Osteocyte (in vitro differentiated cells): Measurements from ENCODE around the gene MPP4. TPM values are rescaled to one million over a fixed set of nuclear protein-coding genes. Genes with fewer than 3 reads are reported as not detected.

ENCODE experiments used
- DNase-seq: peaks from one replicate; pipeline ENCODE4 v3.0.0; 2021; ENCODE audit warnings: mixed read lengths; ENCODE audit not compliant: unreplicated experiment; ENCODE audit errors: extremely low spot score
- H3K27ac Mint-ChIP-seq: one replicate; pipeline ENCODE4 v1.8.0; 2021; ENCODE audit warnings: mild to moderate bottlenecking, mixed read lengths; ENCODE audit not compliant: unreplicated experiment
- H3K27me3 Mint-ChIP-seq: one replicate; pipeline ENCODE4 v1.8.0; 2021; ENCODE audit warnings: mixed read lengths; ENCODE audit not compliant: unreplicated experiment
- H3K36me3 Mint-ChIP-seq: one replicate; pipeline ENCODE4 v1.8.0; 2021; ENCODE audit warnings: mixed read lengths; ENCODE audit not compliant: unreplicated experiment
- H3K4me1 Mint-ChIP-seq: one replicate; pipeline ENCODE4 v1.8.0; 2021; ENCODE audit warnings: mixed read lengths; ENCODE audit not compliant: unreplicated experiment
- H3K4me3 Mint-ChIP-seq: one replicate; pipeline ENCODE4 v1.8.0; 2021; ENCODE audit warnings: mild to moderate bottlenecking, moderate library complexity, mixed read lengths; ENCODE audit not compliant: unreplicated experiment
- H3K9me3 Mint-ChIP-seq: one replicate; pipeline ENCODE4 v1.8.0; 2021; ENCODE audit warnings: mixed read lengths; ENCODE audit not compliant: unreplicated experiment
- CTCF ChIP-seq: fragments of 200-600 bp; sonication (generic); IDR thresholded peaks from 2 replicates; pipeline ENCODE4 v1.5.0; 2021; ENCODE audit warnings: antibody characterized with exemption, mild to moderate bottlenecking, moderate library complexity
- total RNA-seq: library from RNA; stranded (reverse); gene quantifications from 2 replicates; pipeline ENCODE4 v1.2.1, GENCODE V29; 2021

The MPP4 gene
- total RNA-seq, 1 donor from 2014 or later: 0.83 TPM

- Mint-ChIP-seq H3K4me3 (no peak overlapping the region), H3K4me1 (no peaks in the 10 kb centered on the region)
Measured at GRCh38 chr2:201730651-201731285, 32.3 kb upstream of the MPP4 start.

GRCh38 chr2:201715459-201715858, 17.0 kb upstream of the MPP4 start:
- no peaks in the 10 kb centered on the region for H3K27me3 Mint-ChIP-seq
- H3K36me3 Mint-ChIP-seq: peaks cover 70% of the 10 kb centered on the region
- no peaks in the 10 kb centered on the region for H3K4me1 Mint-ChIP-seq
- no peak overlapping the region for H3K27ac Mint-ChIP-seq
- H3K4me3 Mint-ChIP-seq: no peak overlapping the region
- TF ChIP-seq CTCF: no peak
- no peak for DNase-seq
- H3K9me3 Mint-ChIP-seq: peaks cover 10% of the 10 kb centered on the region

More at GRCh38 chr2:201730651-201731285, 32.3 kb upstream of the MPP4 start:
- H3K36me3 Mint-ChIP-seq: peaks cover 60% of the 10 kb centered on the region
- no peak for TF ChIP-seq CTCF
- H3K9me3 Mint-ChIP-seq: no peaks in the 10 kb centered on the region
- DNase-seq: no peak
- no peak overlapping the region for H3K27ac Mint-ChIP-seq
- H3K27me3 Mint-ChIP-seq: no peaks in the 10 kb centered on the region

GRCh38 chr2:201712726-201713125, 14.3 kb upstream of the MPP4 start:
- Mint-ChIP-seq H3K36me3 (peaks cover 69% of the 10 kb centered on the region), H3K27ac (no peak overlapping the region)
- no peak for TF ChIP-seq CTCF

GRCh38 chr2:201709747-201710146, 11.3 kb upstream of the MPP4 start:
- no peaks in the 10 kb centered on the region for H3K9me3 Mint-ChIP-seq
- DNase-seq: no peak
- no peaks in the 10 kb centered on the region for H3K27me3 Mint-ChIP-seq
- no peak for TF ChIP-seq CTCF
- H3K27ac Mint-ChIP-seq: no peak overlapping the region
- peaks cover 7% of the 10 kb centered on the region for H3K4me1 Mint-ChIP-seq
- H3K4me3 Mint-ChIP-seq: no peak overlapping the region
- H3K36me3 Mint-ChIP-seq: peaks cover 61% of the 10 kb centered on the region

More at GRCh38 chr2:201712726-201713125, 14.3 kb upstream of the MPP4 start:
- no peak for DNase-seq
- Mint-ChIP-seq H3K9me3 (no peaks in the 10 kb centered on the region), H3K4me1 (no peaks in the 10 kb centered on the region), H3K27me3 (no peaks in the 10 kb centered on the region), H3K4me3 (no peak overlapping the region)

GRCh38 chr2:201709049-201709448, 10.6 kb upstream of the MPP4 start:
- H3K4me1 Mint-ChIP-seq: peaks cover 7% of the 10 kb centered on the region
- TF ChIP-seq CTCF: no peak
- DNase-seq: no peak
- no peaks in the 10 kb centered on the region for H3K9me3 Mint-ChIP-seq
- no peaks in the 10 kb centered on the region for H3K27me3 Mint-ChIP-seq
- peaks cover 61% of the 10 kb centered on the region for H3K36me3 Mint-ChIP-seq
- H3K4me3 Mint-ChIP-seq: no peak overlapping the region
- H3K27ac Mint-ChIP-seq: peak overlapping the region; percentile 0
